Glutamatergic neuron (in vitro differentiated cells): ENCODE measurements around the gene SMIM23. TPM values are rescaled to one million over a fixed set of nuclear protein-coding genes. Genes with fewer than 3 reads are reported as not detected.

ENCODE experiments used
- DNase-seq: peaks from one replicate; pipeline ENCODE4 v3.0.0; 2022
- H3K27ac Mint-ChIP-seq: one replicate; pipeline ENCODE4 v1.8.0; 2020; ENCODE audit warnings: mild to moderate bottlenecking, mixed read lengths, inconsistent platforms; ENCODE audit not compliant: unreplicated experiment
- H3K27me3 Mint-ChIP-seq: one replicate; pipeline ENCODE4 v1.8.0; 2020; ENCODE audit warnings: mild to moderate bottlenecking, moderate library complexity, mixed read lengths, inconsistent platforms; ENCODE audit not compliant: unreplicated experiment
- H3K36me3 Mint-ChIP-seq: one replicate; pipeline ENCODE4 v1.8.0; 2020; ENCODE audit warnings: mild to moderate bottlenecking, mixed read lengths, inconsistent platforms; ENCODE audit not compliant: unreplicated experiment
- H3K4me1 Mint-ChIP-seq: one replicate; pipeline ENCODE4 v1.8.0; 2020; ENCODE audit warnings: mild to moderate bottlenecking, low read depth, mixed read lengths, inconsistent platforms; ENCODE audit not compliant: unreplicated experiment
- H3K4me3 Mint-ChIP-seq: one replicate; pipeline ENCODE4 v1.8.0; 2020; ENCODE audit warnings: mild to moderate bottlenecking, mixed read lengths, inconsistent platforms; ENCODE audit not compliant: unreplicated experiment
- H3K9me3 Mint-ChIP-seq: one replicate; pipeline ENCODE4 v1.8.0; 2020; ENCODE audit warnings: mild to moderate bottlenecking, moderate library complexity, mixed read lengths, inconsistent platforms; ENCODE audit not compliant: unreplicated experiment
- CTCF ChIP-seq: fragments of 200-600 bp; sonication (generic); IDR thresholded peaks from one replicate; pipeline ENCODE4 v1.5.0; 2021; ENCODE audit not compliant: partially characterized antibody, unreplicated experiment
- total RNA-seq: library from RNA; stranded (reverse); fragmentation: NEBNext Ultra II Directional; extraction: Animal tissue kit (Norgen Biotek cat#: 25700); gene quantifications from one replicate; pipeline ENCODE4 v1.2.1, GENCODE V29; 2021; ENCODE audit not compliant: unreplicated experiment

Gene SMIM23
- total RNA-seq, 1 donor from 2014 or later = not detected

GRCh38 chr5:171798418-171798817 lies 12.8 kb downstream of the SMIM23 start:
- TF ChIP-seq CTCF = no peak
- no peak for DNase-seq
- Mint-ChIP-seq H3K27me3 (no peaks in the 10 kb centered on the region), H3K27ac (no peak overlapping the region), H3K36me3 (no peaks in the 10 kb centered on the region), H3K4me1 (peaks cover 6% of the 10 kb centered on the region), H3K4me3 (no peak overlapping the region), H3K9me3 (peaks cover 1% of the 10 kb centered on the region)

DNA sequence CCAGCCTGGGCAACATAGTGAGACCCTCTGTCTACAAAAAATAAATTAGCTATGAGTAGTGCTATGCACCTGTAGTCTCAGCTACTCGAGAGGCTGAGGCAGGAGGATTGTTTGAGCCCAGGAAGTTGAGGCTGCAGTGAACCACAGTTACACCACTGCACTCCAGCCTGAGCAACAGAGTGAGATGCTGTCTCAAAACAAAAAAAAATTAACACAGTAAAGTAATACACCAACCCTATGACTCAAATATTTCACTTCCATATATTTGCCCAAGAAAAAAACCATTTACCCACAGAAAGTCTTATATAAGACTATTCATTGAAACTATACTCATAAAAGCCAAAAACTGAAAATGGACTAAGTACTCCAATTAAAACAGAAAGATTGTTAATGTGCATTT lies 16.2 kb downstream of the SMIM23 start:
- no peak for DNase-seq
- H3K27me3 Mint-ChIP-seq = no peaks in the 10 kb centered on the region
- peaks cover 1% of the 10 kb centered on the region for H3K9me3 Mint-ChIP-seq
- H3K4me1 Mint-ChIP-seq = no peaks in the 10 kb centered on the region
- H3K4me3 Mint-ChIP-seq = no peak overlapping the region
- H3K27ac Mint-ChIP-seq = no peak overlapping the region
- H3K36me3 Mint-ChIP-seq = no peaks in the 10 kb centered on the region
- no peak for TF ChIP-seq CTCF

DNA sequence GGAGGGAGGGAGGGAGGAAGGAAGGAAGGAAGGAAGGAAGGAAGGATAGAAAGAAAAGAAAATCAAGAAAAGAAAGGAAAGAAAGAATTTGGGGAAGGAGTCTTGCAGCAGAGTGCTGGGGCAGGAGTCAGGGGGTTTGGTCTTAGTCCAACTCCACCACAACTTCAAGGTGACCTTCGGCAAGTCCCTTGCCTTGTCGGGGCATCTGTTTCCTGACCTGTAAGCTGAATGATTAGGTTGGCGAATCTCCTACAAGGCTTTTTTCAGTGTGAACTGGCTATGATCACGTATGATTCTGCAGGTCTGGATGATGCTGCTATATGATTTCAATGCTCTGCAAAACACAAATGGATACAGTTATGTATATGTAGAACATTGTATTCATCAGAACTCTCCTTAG lies 20.1 kb downstream of the SMIM23 start:
- H3K36me3 Mint-ChIP-seq = peaks cover 4% of the 10 kb centered on the region
- H3K4me1 Mint-ChIP-seq = no peaks in the 10 kb centered on the region
- H3K4me3 Mint-ChIP-seq = no peak overlapping the region
- DNase-seq = no peak
- H3K27ac Mint-ChIP-seq = no peak overlapping the region
- no peak for TF ChIP-seq CTCF
- H3K27me3 Mint-ChIP-seq = no peaks in the 10 kb centered on the region
- H3K9me3 Mint-ChIP-seq = peaks cover under 1% of the 10 kb centered on the region

GRCh38 chr5:171806976-171807747 lies 21.5 kb downstream of the SMIM23 start:
- DNase-seq = no peak
- no peak overlapping the region for H3K27ac Mint-ChIP-seq
- peaks cover 2% of the 10 kb centered on the region for H3K9me3 Mint-ChIP-seq
- TF ChIP-seq CTCF = no peak
- H3K4me1 Mint-ChIP-seq = no peaks in the 10 kb centered on the region
- no peak overlapping the region for H3K4me3 Mint-ChIP-seq
- H3K27me3 Mint-ChIP-seq = no peaks in the 10 kb centered on the region
- peaks cover 4% of the 10 kb centered on the region for H3K36me3 Mint-ChIP-seq

- no peaks in the 10 kb centered on the region for H3K27me3 Mint-ChIP-seq
- no peak overlapping the region for H3K27ac Mint-ChIP-seq
- no peak for DNase-seq
- TF ChIP-seq CTCF = no peak
- peaks cover 4% of the 10 kb centered on the region for H3K36me3 Mint-ChIP-seq
- peaks cover 2% of the 10 kb centered on the region for H3K9me3 Mint-ChIP-seq
- no peaks in the 10 kb centered on the region for H3K4me1 Mint-ChIP-seq
- no peak overlapping the region for H3K4me3 Mint-ChIP-seq
These were observed 22.8 kb downstream of the SMIM23 start for GRCh38 chr5:171808453-171808852.
